Heart left ventricle (tissue), 16 donors: ENCODE data around the gene MPV17L2. TPM values are rescaled to one million over a fixed set of nuclear protein-coding genes. Genes with fewer than 3 reads are reported as not detected.

Experiments
- ATAC-seq, 4 donors: fragments of 200-7000 bp; cut with Tn5 transposase; one replicate each; pipeline ENCODE4 v1.9.1; 2020 to 2022; ENCODE audit warnings: moderate library complexity in 4 of 4, mild to moderate bottlenecking in 3 of 4, moderate number of reproducible peaks in 1 of 4
- DNase-seq, 5 donors: peaks; one replicate each; pipeline ENCODE4 v3.0.0-alpha.2; 2020
- H3K27ac ChIP-seq, 12 donors: fragments of 200-600 bp; sonication (generic) in 4 of 12; one replicate each; pipeline versions ENCODE4 v1.5.0 to v1.8.0; 2016 to 2022; ENCODE audit warnings: mild to moderate bottlenecking in 2 of 12
- H3K27me3 ChIP-seq, 9 donors: fragments of 200-600 bp; sonication (generic) in 2 of 9; one replicate each; pipeline versions ENCODE4 v1.5.1 to v1.8.0; 2016 to 2022; ENCODE audit warnings: mild to moderate bottlenecking in 3 of 9
- H3K36me3 ChIP-seq, 9 donors: fragments of 200-600 bp; sonication (generic) in 2 of 9; one replicate each; pipeline versions ENCODE4 v1.5.0 to v1.8.0; 2018 to 2022; ENCODE audit warnings: mild to moderate bottlenecking in 2 of 9
- H3K4me1 ChIP-seq, 12 donors: fragments of 200-600 bp; sonication (generic) in 4 of 12; one replicate each; pipeline versions ENCODE4 v1.5.0 to v1.8.0; 2016 to 2022; ENCODE audit warnings: mild to moderate bottlenecking in 3 of 12
- H3K4me3 ChIP-seq, 12 donors: fragments of 200-600 bp; sonication (generic) in 4 of 12; one replicate each; pipeline versions ENCODE4 v1.5.0 to v1.8.0; 2017 to 2022; ENCODE audit warnings: mild to moderate bottlenecking in 9 of 12, moderate library complexity in 4 of 12
- H3K9me3 ChIP-seq, 12 donors: fragments of 200-600 bp; sonication (generic) in 4 of 12; one replicate each; pipeline versions ENCODE4 v1.5.0 to v1.8.0; 2016 to 2022; ENCODE audit warnings: mild to moderate bottlenecking in 1 of 12
- CTCF ChIP-seq, 12 donors: fragments of 200-600 bp; sonication (generic) in 4 of 12; IDR thresholded peaks; one replicate each; pipeline versions ENCODE4 v1.5.0 to v1.8.0; 2018 to 2022; ENCODE audit warnings: antibody characterized with exemption in 12 of 12, mild to moderate bottlenecking in 5 of 12
- POLR2A ChIP-seq, 2 donors: fragments of 450-650 bp; IDR thresholded peaks; one replicate each; pipeline ENCODE4 v1.6.1; 2017; ENCODE audit warnings: antibody characterized with exemption in 2 of 2, mild to moderate bottlenecking in 2 of 2, moderate library complexity in 2 of 2
- WGBS, 4 donors: extraction: QIAGEN DNeasy Blood & Tissue Kit in 2 of 4; methylation state at CpG; one replicate each; pipeline versions ENCODE4 v1.1.5 to v1.1.7; 2013 to 2018; 5-methylcytosine and 5-hydroxymethylcytosine counted together
- intact Hi-C, 10 donors: fragments of 100-400 bp; cut with DNase I; formaldehyde crosslinking; loops; one replicate each; pipeline versions ENCODE4 v1.11.1 to v1.14.2; 2022
- polyA plus RNA-seq, 2 donors: library from polyadenylated mRNA; stranded (reverse); fragments of 200-250 nt; gene quantifications; one replicate each; pipeline ENCODE4 v1.2.3, GENCODE V29; 2013
- total RNA-seq, 9 donors: library from RNA; depleted of rRNA in 2 of 9; stranded (reverse); fragments of >200 nt in 2 of 9; fragmentation: NEBNext Ultra II Directional in 3 of 9; extraction: Animal tissue kit (Norgen Biotek cat#: 25700) in 3 of 9; gene quantifications; one replicate each; pipeline versions ENCODE4 v1.1.0 to v1.2.4, GENCODE V29; 2016 to 2023
- donor health status: ischemic (EF 13 %, LVEDD 7.1; RV severe dilation, severe dysfunction).
- donor health status: healthy with polysubstance abuse.
- donor health status: DM: no; HTN: yes; CAD: no.
- donor health status: DM: no; HTN: no; CAD: no.
- donor health status: ischemic (EF 25% LVEDD 6.9; RV normal size, moderate dysfunction).
- donor health status: ischemic (EF 25% LVEDD 5.7; RV mildly dilated, moderate dysfunction).
- donor health status: healthy.
- donor health status: DM: yes; HTN: yes; CAD: no.
- donor health status: ischemic (EF 35%, LVEDD 5.7; RV mildly dilated, moderate dysfunction).
- donor health status: nonischemic (EF 11% LVEDD 7.7; RV severe dilation, severe dysfunction).
- donor health status: DM: yes; HTN: yes; CAD: no.
- donor health status: PGD.
- donor health status: ischemic (EF 29% LVEDD 5.4; RV normal size, mild dysfunction).
- donor health status: nonischemic (EF 23%, LVEDD 6.1; RV moderate dilation, normal function).

The MPV17L2 gene
- total and polyA plus RNA-seq, 11 donors, result 10.6 to 59.3 (median 18.9) TPM

GRCh38 chr19:18245297-18245696 is 52.3 kb downstream of the MPV17L2 start:
- DNase-seq, result no peak
- intact Hi-C loops, result no loop called here
- 72 to 76% (median 75%) methylated on average over 7 of the region's 7 CpGs for WGBS, 4 donors

More at GRCh38 chr19:18245297-18245696, 52.3 kb downstream of the MPV17L2 start:
- ATAC-seq, result no peak
- Histone ChIP-seq H3K4me1 (peaks cover 0 to 4% (median 0%) of the 10 kb centered on the region in 12 donors), H3K27ac (no peak overlapping the region), H3K27me3 (no peaks in the 10 kb centered on the region), H3K4me3 (no peak overlapping the region), H3K36me3 (no peaks in the 10 kb centered on the region), H3K9me3 (peaks cover 0 to 3% (median 0%) of the 10 kb centered on the region in 12 donors)
- no peak for TF ChIP-seq CTCF (IDR thresholded peaks at IDR 0.05)
- TF ChIP-seq POLR2A (IDR thresholded peaks at IDR 0.05), result no peak

Other genes with a start within 250 kb of the MPV17L2 start
- gene KCNN1, start 226.1 kb upstream of the MPV17L2 start, total RNA-seq, result under 1 TPM in 2 of 9 donors, not detected in 7; 0.07 to 0.27 TPM
- gene KCNN1, start 226.1 kb upstream of the MPV17L2 start, polyA plus RNA-seq, result under 1 TPM; 0.03 to 0.08 TPM
- gene ARRDC2, start 185.0 kb upstream of the MPV17L2 start, total RNA-seq, result 10 to 100 TPM in 4 of 9 donors, 1 to 10 TPM in 5; 5.8 to 35.5 (median 9.9) TPM
- gene ARRDC2, start 185.0 kb upstream of the MPV17L2 start, polyA plus RNA-seq, result 10 to 100 TPM; 14.9 to 26.1 TPM
- 1 to 10 TPM in 2 of 9 donors, under 1 TPM in 5, not detected in 2; 0.40 to 8.1 (median 0.66) TPM for gene IL12RB1, start 106.3 kb upstream of the MPV17L2 start, total RNA-seq
- under 1 TPM; 0.19 to 0.35 TPM for gene IL12RB1, start 106.3 kb upstream of the MPV17L2 start, polyA plus RNA-seq
- 1 to 10 TPM; 2.8 to 9.8 (median 5.2) TPM for gene MAST3, start 95.4 kb upstream of the MPV17L2 start, total RNA-seq
- gene MAST3, start 95.4 kb upstream of the MPV17L2 start, polyA plus RNA-seq, result 1 to 10 TPM; 1.5 to 2.9 TPM
- gene PIK3R2, start 40.1 kb upstream of the MPV17L2 start, total RNA-seq, result 10 to 100 TPM; 17.9 to 28.6 (median 24.6) TPM
- gene PIK3R2, start 40.1 kb upstream of the MPV17L2 start, polyA plus RNA-seq, result 1 to 10 TPM; 4.0 to 7.1 TPM
- gene IFI30, start 19.4 kb upstream of the MPV17L2 start, total RNA-seq, result 100 to 1,000 TPM in 2 of 9 donors, 10 to 100 TPM in 4, 1 to 10 TPM in 3; 9.0 to 455 (median 15.2) TPM
- 10 to 100 TPM in 1 of 2 donors, 1 to 10 TPM in 1; 8.9 to 27.1 TPM for gene IFI30, start 19.4 kb upstream of the MPV17L2 start, polyA plus RNA-seq
- gene RAB3A, start 10.8 kb downstream of the MPV17L2 start, total RNA-seq, result 10 to 100 TPM in 8 of 9 donors, 1 to 10 TPM in 1; 6.9 to 39.2 (median 31.5) TPM
- 10 to 100 TPM; 17.2 to 20.1 TPM for gene RAB3A, start 10.8 kb downstream of the MPV17L2 start, polyA plus RNA-seq
- 1 to 10 TPM in 5 of 9 donors, under 1 TPM in 3, not detected in 1; 0.16 to 3.6 (median 1.1) TPM for gene PDE4C, start 33.2 kb downstream of the MPV17L2 start, total RNA-seq
- 1 to 10 TPM in 1 of 2 donors, under 1 TPM in 1; 0.82 to 4.6 TPM for gene PDE4C, start 33.2 kb downstream of the MPV17L2 start, polyA plus RNA-seq
- gene IQCN, start 81.2 kb downstream of the MPV17L2 start, total RNA-seq, result 1 to 10 TPM in 4 of 9 donors, under 1 TPM in 5; 0.24 to 2.4 (median 0.75) TPM
- gene IQCN, start 81.2 kb downstream of the MPV17L2 start, polyA plus RNA-seq, result 1 to 10 TPM in 1 of 2 donors, under 1 TPM in 1; 0.28 to 2.8 TPM
- 100 to 1,000 TPM in 7 of 9 donors, 10 to 100 TPM in 2; 80.2 to 352 (median 137) TPM for gene JUND, start 88.4 kb downstream of the MPV17L2 start, total RNA-seq
- 100 to 1,000 TPM; 114 to 236 TPM for gene JUND, start 88.4 kb downstream of the MPV17L2 start, polyA plus RNA-seq
- 100 to 1,000 TPM in 5 of 9 donors, 10 to 100 TPM in 4; 65.8 to 167 (median 101) TPM for gene LSM4, start 129.9 kb downstream of the MPV17L2 start, total RNA-seq
- 100 to 1,000 TPM; 127 to 171 TPM for gene LSM4, start 129.9 kb downstream of the MPV17L2 start, polyA plus RNA-seq
- gene PGPEP1, start 147.4 kb downstream of the MPV17L2 start, total RNA-seq, result 10 to 100 TPM; 22.5 to 58.6 (median 44.6) TPM
- 10 to 100 TPM; 26.7 to 31.8 TPM for gene PGPEP1, start 147.4 kb downstream of the MPV17L2 start, polyA plus RNA-seq
- 1 to 10 TPM in 4 of 9 donors, under 1 TPM in 5; 0.69 to 5.7 (median 0.99) TPM for gene GDF15, start 192.9 kb downstream of the MPV17L2 start, total RNA-seq
- under 1 TPM; 0.33 to 0.50 TPM for gene GDF15, start 192.9 kb downstream of the MPV17L2 start, polyA plus RNA-seq
- gene LRRC25, start 204.4 kb downstream of the MPV17L2 start, total RNA-seq, result 10 to 100 TPM in 2 of 9 donors, 1 to 10 TPM in 6, under 1 TPM in 1; 0.83 to 33.0 (median 3.1) TPM
- 1 to 10 TPM in 1 of 2 donors, under 1 TPM in 1; 0.88 to 2.8 TPM for gene LRRC25, start 204.4 kb downstream of the MPV17L2 start, polyA plus RNA-seq
- 10 to 100 TPM; 23.5 to 89.8 (median 29.4) TPM for gene SSBP4, start 226.2 kb downstream of the MPV17L2 start, total RNA-seq
- 10 to 100 TPM; 29.1 to 37.3 TPM for gene SSBP4, start 226.2 kb downstream of the MPV17L2 start, polyA plus RNA-seq
- 10 to 100 TPM; 17.6 to 60.6 (median 24.0) TPM for gene ISYNA1, start 244.9 kb downstream of the MPV17L2 start, total RNA-seq
- 10 to 100 TPM; 14.0 to 52.6 TPM for gene ISYNA1, start 244.9 kb downstream of the MPV17L2 start, polyA plus RNA-seq